ENCODE measurements around the gene SIGLEC7. TPM values are rescaled to one million over a fixed set of nuclear protein-coding genes. Genes with fewer than 3 reads are reported as not detected.
A peak's percentile ranks its signal among the peaks of the same experiment; 100 is the strongest.
"Not testable (repeated sequence)": the region's sequence is repeated elsewhere in the genome, so short reads cannot be mapped to it uniquely, and the experiment has no call there.

Gene SIGLEC7
- total RNA-seq, 1 donor from 2014 or later = 0.50 TPM

DNA sequence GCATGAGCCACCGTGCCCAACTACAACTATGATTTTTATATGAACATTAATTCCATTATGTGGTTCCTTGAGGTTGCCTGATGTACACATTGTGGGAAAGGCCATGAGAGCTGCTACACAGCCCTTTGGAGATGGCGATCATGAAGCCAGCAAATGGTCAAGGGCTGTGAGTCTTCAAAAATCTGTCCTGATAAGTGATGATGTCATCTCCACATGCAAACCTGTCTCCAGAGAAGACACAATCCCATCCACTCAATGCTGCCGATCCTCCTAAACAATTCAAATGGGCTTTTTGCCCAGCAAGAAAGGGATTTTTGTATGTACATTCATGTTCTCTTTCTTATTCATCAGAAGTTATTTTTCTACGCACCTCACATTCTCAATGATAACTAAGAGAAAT is 17.6 kb downstream of the SIGLEC7 start:
- ATAC-seq = no peak
- intact Hi-C loops (cut with micrococcal nuclease) = no loop called here
- DNase-seq = no peak

DNA sequence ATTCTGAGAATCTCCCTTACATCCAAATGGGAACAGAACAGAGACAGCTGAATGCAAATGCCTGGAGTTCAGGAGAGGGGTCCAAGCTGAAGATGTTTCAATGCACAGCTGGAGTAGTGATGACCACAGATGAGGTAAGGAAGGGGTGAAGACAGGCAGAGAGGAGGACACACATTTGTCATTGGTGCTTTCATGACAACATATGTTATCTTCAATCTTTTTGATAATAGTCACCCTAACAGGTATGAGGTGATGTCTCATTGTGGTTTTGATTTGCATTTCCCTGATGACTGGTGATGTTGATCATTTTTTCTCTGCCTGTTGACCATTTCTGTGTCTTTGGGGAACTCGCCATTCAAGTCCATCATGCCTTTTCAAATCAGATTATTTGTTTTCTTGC is 19.2 kb downstream of the SIGLEC7 start:
- DNase-seq (no peak), ATAC-seq (no peak)
- intact Hi-C loops (cut with micrococcal nuclease) = no loop called here

DNA sequence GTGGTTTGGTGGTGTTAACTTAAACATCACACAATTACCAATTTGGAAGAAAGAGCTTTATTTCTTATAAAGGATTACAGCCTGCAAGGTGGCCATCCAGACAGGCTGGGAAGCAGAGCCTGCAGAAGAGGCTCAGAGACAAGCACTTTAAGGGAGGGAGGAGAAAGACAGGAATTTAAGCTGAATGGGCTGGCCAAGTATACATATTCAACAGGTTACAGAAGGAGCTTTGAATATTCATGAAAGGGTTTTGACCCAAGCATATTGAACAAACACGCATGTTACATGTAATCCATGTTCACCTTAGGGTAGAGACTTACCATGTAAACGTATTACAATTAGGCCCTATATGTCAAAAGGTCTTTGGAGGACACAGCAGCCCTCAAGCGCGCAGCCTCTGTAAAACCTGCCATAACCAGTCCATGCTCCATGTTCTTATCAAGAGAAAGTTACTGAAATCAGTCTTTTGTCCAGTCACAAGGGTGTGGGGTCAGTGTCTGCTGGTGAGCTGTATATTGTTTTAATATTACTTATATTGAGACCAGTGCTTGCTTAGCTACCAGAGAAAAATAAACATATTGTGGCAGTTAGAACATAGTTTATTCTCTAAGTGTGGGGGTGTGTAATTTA is 19.9 kb downstream of the SIGLEC7 start:
- DNase-seq (no peak), ATAC-seq (no peak)
- intact Hi-C loops (cut with micrococcal nuclease) = no loop called here

- ATAC-seq (no peak), DNase-seq (no peak)
- intact Hi-C loops (cut with micrococcal nuclease) = no loop called here
Measured at GRCh38 chr19:51163257-51163656, 21.2 kb downstream of the SIGLEC7 start.

- intact Hi-C loops (cut with micrococcal nuclease) = no loop called here
- DNase-seq (no peak), ATAC-seq (no peak)
Measured at GRCh38 chr19:51164215-51164614, 22.1 kb downstream of the SIGLEC7 start.

GRCh38 chr19:51166846-51167490 is 24.9 kb downstream of the SIGLEC7 start:
- no peak for DNase-seq
- intact Hi-C loops (cut with micrococcal nuclease) = no loop called here
- peak; percentile 60 for ATAC-seq

GRCh38 chr19:51168564-51169282 is 26.6 kb downstream of the SIGLEC7 start:
- ATAC-seq = no peak
- intact Hi-C loops (cut with micrococcal nuclease) = no loop called here
- no peak for DNase-seq

GRCh38 chr19:51169283-51169918 is 27.3 kb downstream of the SIGLEC7 start:
- intact Hi-C loops (cut with micrococcal nuclease) = not testable (repeated sequence)
- ATAC-seq (peak; percentile 34), DNase-seq (peak; percentile 85)

DNA sequence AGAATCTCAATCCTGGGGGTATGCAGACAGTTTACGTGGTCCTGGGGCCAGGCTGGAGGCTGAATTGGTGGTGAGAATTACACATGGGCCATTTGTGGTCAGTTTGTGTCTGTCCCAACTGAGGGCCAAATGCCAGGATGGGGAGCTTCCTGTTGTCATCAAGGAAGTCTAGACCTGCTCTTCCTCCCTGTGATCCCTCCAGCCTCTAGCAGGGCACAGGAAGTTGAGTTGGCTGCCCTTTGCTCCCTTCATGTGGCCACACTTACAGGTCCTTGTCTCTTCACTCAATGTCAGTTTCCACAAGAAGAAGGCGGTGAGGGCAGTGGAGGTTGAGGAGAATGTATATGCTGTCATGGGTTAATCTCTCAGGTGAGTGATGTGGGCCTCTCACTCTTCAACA is 30.1 kb downstream of the SIGLEC7 start:
- intact Hi-C loops (cut with micrococcal nuclease) = no loop called here
- ATAC-seq (no peak), DNase-seq (no peak)

GRCh38 chr19:51173681-51174080 is 31.6 kb downstream of the SIGLEC7 start:
- intact Hi-C loops (cut with micrococcal nuclease) = no loop called here
- ATAC-seq (no peak), DNase-seq (no peak)

GRCh38 chr19:51179256-51179655 is 37.2 kb downstream of the SIGLEC7 start:
- ATAC-seq (peak; percentile 61), DNase-seq (no peak)
- intact Hi-C loops (cut with micrococcal nuclease) = no loop called here

DNA sequence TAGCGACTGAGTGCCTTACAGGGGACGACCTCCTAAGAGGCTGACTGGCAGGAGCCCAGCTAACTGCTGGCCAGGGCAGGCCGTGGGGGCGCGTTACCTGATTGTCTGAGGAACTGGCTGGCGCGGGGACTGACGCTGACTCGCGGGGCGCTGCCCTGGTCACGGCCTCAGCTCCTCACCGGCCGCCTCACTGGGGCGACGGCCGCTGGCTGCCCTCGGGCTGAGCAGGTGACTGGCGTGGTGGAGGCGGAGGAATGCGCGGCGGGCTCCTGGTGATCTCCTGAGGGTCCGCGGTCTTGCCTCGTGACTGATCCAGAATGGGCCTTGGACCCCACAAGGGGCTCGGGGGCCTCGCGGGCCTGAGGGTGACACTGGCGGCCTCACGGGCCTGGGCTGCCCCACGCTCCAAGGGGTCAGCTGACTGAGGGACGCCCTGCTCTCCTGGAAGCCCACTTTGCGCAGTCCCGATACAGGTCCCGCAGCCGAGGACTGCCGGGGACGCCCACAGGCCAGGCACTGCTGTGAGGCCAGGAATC is 39.3 kb downstream of the SIGLEC7 start:
- intact Hi-C loops (cut with micrococcal nuclease) = no loop called here
- no peak for ATAC-seq
- DNase-seq = no peak

DNA sequence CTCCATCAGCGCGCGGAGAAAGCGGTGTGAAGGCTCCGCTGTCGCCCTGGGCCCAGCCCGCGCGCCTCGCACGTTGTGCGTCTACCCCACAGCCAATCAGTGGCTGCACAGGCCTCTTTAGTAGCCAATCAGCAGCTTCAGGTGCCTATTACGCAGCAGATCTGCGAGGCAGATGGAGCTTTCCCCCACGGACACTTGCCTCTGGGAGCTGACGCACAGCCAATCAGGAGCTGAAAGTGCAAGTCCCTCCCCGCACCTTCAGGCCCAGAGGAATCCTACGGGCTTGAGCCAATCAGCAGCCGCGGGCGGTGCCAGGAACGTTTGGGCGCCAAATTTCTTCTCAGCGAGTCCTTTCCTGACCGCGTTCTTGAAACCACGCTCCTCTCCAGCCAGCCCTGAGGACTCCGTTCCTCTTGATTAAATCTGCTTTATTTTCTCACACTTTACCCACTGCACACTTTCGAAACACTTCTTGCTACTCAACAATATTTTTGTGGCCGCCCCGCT is 39.9 kb downstream of the SIGLEC7 start:
- DNase-seq = no peak
- intact Hi-C loops (cut with micrococcal nuclease) = no loop called here
- no peak for ATAC-seq

- intact Hi-C loops (cut with micrococcal nuclease) = no loop called here
- no peak for DNase-seq
- ATAC-seq = no peak
Measured at GRCh38 chr19:51183629-51184028, 41.5 kb downstream of the SIGLEC7 start.

- ATAC-seq = no peak
- intact Hi-C loops (cut with micrococcal nuclease) = no loop called here
Measured at GRCh38 chr19:51185069-51185867, 43.2 kb downstream of the SIGLEC7 start.

GRCh38 chr19:51185868-51186215 is 43.7 kb downstream of the SIGLEC7 start:
- intact Hi-C loops (cut with micrococcal nuclease) = no loop called here
- ATAC-seq (no peak), DNase-seq (no peak)

More at GRCh38 chr19:51185069-51185867, 43.2 kb downstream of the SIGLEC7 start:
- DNase-seq = no peak

- intact Hi-C loops (cut with micrococcal nuclease) = no loop called here
- no peak for DNase-seq
- no peak for ATAC-seq
Measured at GRCh38 chr19:51186323-51186722, 44.2 kb downstream of the SIGLEC7 start.

GRCh38 chr19:51187395-51188226 is 45.5 kb downstream of the SIGLEC7 start:
- ATAC-seq = no peak
- DNase-seq = no peak
- intact Hi-C loops (cut with micrococcal nuclease) = no loop called here
